Cardiac fibroblast (primary cell): Measurements from ENCODE around the gene TBC1D30.

ENCODE experiments used
- DNase-seq, 2 donors: peaks; one replicate each; pipeline versions ENCODE4 v3.0.0 to v3.0.0-alpha.2; 2010; ENCODE audit warnings: low read depth in 2 of 2
- H3K4me3 ChIP-seq, 2 donors: replicated peaks in 1 of 2; 1 replicate in 1 of 2; 2 replicates in 1 of 2; pipeline ENCODE4 v1.5.1; 2011; ENCODE audit warnings: low read depth in 2 of 2, low read length in 2 of 2, mild to moderate bottlenecking in 2 of 2, moderate library complexity in 1 of 2
- TF ChIP-seq, protein P1 (sequence below): IDR thresholded peaks from one replicate; pipeline ENCODE4 v1.5.1; 2011; ENCODE audit warnings: low read depth, mild to moderate bottlenecking, low read length, inconsistent platforms

Gene TBC1D30

DNA sequence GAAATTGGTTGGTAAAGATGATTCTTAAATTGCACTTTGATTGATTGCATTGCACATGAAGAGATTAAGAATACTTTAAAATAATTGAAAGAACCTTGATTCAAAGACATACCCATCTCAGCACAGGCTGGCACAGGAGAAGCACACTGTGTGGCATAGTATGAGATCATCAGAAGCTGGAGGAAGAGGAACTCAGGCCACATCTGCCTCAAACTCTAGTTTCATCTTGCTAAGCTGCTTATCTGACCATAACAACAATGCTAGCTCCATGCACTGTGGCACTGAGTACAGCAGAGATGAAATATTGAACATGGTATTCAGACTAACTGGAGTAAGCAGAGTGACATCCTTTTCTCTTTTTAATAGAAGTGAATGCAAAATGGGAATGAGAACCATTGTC, 99.1 kb downstream of the TBC1D30 start:
- no peak for DNase-seq
- H3K4me3 ChIP-seq: no peak overlapping the region
- TF ChIP-seq, protein P1, sequence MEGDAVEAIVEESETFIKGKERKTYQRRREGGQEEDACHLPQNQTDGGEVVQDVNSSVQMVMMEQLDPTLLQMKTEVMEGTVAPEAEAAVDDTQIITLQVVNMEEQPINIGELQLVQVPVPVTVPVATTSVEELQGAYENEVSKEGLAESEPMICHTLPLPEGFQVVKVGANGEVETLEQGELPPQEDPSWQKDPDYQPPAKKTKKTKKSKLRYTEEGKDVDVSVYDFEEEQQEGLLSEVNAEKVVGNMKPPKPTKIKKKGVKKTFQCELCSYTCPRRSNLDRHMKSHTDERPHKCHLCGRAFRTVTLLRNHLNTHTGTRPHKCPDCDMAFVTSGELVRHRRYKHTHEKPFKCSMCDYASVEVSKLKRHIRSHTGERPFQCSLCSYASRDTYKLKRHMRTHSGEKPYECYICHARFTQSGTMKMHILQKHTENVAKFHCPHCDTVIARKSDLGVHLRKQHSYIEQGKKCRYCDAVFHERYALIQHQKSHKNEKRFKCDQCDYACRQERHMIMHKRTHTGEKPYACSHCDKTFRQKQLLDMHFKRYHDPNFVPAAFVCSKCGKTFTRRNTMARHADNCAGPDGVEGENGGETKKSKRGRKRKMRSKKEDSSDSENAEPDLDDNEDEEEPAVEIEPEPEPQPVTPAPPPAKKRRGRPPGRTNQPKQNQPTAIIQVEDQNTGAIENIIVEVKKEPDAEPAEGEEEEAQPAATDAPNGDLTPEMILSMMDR: no peak
